Upper lobe of left lung (tissue), 6 donors: ENCODE data around the gene PLEK. TPM values are rescaled to one million over a fixed set of nuclear protein-coding genes. Genes with fewer than 3 reads are reported as not detected.

Source experiments
- ATAC-seq, 2 donors: fragments of 200-7000 bp; cut with Tn5 transposase; one replicate each; pipeline ENCODE4 v1.9.1; 2022; ENCODE audit warnings: mild to moderate bottlenecking in 2 of 2, moderate library complexity in 2 of 2; ENCODE audit not compliant: low FRiP score in 2 of 2
- DNase-seq, 2 donors: peaks; one replicate each; pipeline ENCODE4 v3.0.0-alpha.2; 2019 to 2020
- H3K27ac ChIP-seq, 4 donors: fragments of 200-600 bp; sonication (generic); one replicate each; pipeline ENCODE4 v1.5.1; 2016 to 2019
- H3K27me3 ChIP-seq, 4 donors: fragments of 200-600 bp; sonication (generic); one replicate each; pipeline ENCODE4 v1.5.1; 2017 to 2019
- H3K36me3 ChIP-seq, 4 donors: fragments of 200-600 bp; sonication (generic); one replicate each; pipeline ENCODE4 v1.5.1; 2016 to 2019
- H3K4me1 ChIP-seq, 4 donors: fragments of 200-600 bp; sonication (generic); one replicate each; pipeline ENCODE4 v1.5.1; 2018 to 2019
- H3K4me3 ChIP-seq, 4 donors: fragments of 200-600 bp; sonication (generic); one replicate each; pipeline ENCODE4 v1.5.1; 2017 to 2019; ENCODE audit warnings: mild to moderate bottlenecking in 2 of 4, moderate library complexity in 1 of 4
- H3K9me3 ChIP-seq, 4 donors: fragments of 200-600 bp; sonication (generic); one replicate each; pipeline ENCODE4 v1.5.1; 2018 to 2019
- EP300 ChIP-seq, 4 donors: sonication (generic); formaldehyde crosslinking; IDR thresholded peaks; one replicate each; pipeline ENCODE4 v1.5.1; 2017; ENCODE audit warnings: antibody characterized with exemption in 4 of 4, control low read depth in 2 of 4
- POLR2A ChIP-seq, 4 donors: fragments of 450-650 bp; IDR thresholded peaks; one replicate each; pipeline ENCODE4 v1.5.1; 2016 to 2017; ENCODE audit warnings: antibody characterized with exemption in 4 of 4, mild to moderate bottlenecking in 2 of 4
- POLR2AphosphoS5 ChIP-seq, 2 donors: sonication (generic); formaldehyde crosslinking; IDR thresholded peaks; one replicate each; pipeline ENCODE4 v1.5.1; 2017; ENCODE audit warnings: antibody characterized with exemption in 2 of 2
- WGBS, 2 donors: methylation state at CpG; one replicate each; pipeline ENCODE4 v1.1.5; 2017 to 2018; 5-methylcytosine and 5-hydroxymethylcytosine counted together
- total RNA-seq, 6 donors: library from RNA; depleted of rRNA in 4 of 6; stranded (reverse); fragments of >200 nt in 4 of 6; gene quantifications; one replicate each; pipeline versions ENCODE4 v1.1.0 to v1.2.1, GENCODE V29; 2016 to 2021
- TF ChIP-seq, protein P1 (sequence below), 6 experiments: fragments of 450-650 bp in 4 of 6; fragments of 200-600 bp in 2 of 6; sonication (generic) in 2 of 6; IDR thresholded peaks; one replicate each; pipeline ENCODE4 v1.5.1; 2016 to 2019; ENCODE audit warnings: antibody characterized with exemption in 6 of 6
- donor health status: DM: no; HTN: no; CAD: no; lungs with moderate emphysema.
- donor health status: DM: no; HTN: yes; CAD: no; lungs with severe emphysema.

The PLEK gene
- total RNA-seq, 6 donors from 2014 or later: 12.4 to 45.6 (median 17.0) TPM

DNA sequence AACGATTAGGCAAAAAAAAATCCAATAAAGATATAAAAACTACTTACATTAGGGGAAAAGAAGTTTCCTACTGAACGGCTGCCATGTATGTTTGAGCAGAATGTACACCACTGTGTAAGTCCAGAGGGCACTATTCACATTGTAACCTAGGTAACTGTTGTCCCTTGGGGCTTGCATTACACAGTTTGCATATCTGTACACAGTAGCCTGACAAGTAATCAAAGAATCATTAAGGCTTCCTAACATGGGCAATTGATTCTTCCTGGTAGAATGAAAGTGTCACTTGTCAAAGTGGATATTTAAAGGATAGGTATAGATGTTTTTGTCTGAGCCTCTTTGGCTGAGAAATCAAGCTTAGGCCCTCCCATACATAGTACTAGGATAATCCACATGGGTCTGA, 39.1 kb downstream of the PLEK start:
- Histone ChIP-seq H3K9me3 (no peaks in the 10 kb centered on the region), H3K27ac (no peak overlapping the region), H3K36me3 (no peaks in the 10 kb centered on the region), H3K27me3 (no peaks in the 10 kb centered on the region), H3K4me3 (no peak overlapping the region), H3K4me1 (no peaks in the 10 kb centered on the region)
- WGBS, 2 donors: 60 to 79% methylated on average over 2 of the region's 2 CpGs
- DNase-seq (no peak), ATAC-seq (no peak)
- TF ChIP-seq POLR2A (IDR thresholded peaks at IDR 0.05) (no peak), POLR2AphosphoS5 (IDR thresholded peaks at IDR 0.05) (no peak), EP300 (IDR thresholded peaks at IDR 0.05) (no peak)
- TF ChIP-seq, protein P1, sequence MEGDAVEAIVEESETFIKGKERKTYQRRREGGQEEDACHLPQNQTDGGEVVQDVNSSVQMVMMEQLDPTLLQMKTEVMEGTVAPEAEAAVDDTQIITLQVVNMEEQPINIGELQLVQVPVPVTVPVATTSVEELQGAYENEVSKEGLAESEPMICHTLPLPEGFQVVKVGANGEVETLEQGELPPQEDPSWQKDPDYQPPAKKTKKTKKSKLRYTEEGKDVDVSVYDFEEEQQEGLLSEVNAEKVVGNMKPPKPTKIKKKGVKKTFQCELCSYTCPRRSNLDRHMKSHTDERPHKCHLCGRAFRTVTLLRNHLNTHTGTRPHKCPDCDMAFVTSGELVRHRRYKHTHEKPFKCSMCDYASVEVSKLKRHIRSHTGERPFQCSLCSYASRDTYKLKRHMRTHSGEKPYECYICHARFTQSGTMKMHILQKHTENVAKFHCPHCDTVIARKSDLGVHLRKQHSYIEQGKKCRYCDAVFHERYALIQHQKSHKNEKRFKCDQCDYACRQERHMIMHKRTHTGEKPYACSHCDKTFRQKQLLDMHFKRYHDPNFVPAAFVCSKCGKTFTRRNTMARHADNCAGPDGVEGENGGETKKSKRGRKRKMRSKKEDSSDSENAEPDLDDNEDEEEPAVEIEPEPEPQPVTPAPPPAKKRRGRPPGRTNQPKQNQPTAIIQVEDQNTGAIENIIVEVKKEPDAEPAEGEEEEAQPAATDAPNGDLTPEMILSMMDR (IDR thresholded peaks at IDR 0.05): no peak

DNA sequence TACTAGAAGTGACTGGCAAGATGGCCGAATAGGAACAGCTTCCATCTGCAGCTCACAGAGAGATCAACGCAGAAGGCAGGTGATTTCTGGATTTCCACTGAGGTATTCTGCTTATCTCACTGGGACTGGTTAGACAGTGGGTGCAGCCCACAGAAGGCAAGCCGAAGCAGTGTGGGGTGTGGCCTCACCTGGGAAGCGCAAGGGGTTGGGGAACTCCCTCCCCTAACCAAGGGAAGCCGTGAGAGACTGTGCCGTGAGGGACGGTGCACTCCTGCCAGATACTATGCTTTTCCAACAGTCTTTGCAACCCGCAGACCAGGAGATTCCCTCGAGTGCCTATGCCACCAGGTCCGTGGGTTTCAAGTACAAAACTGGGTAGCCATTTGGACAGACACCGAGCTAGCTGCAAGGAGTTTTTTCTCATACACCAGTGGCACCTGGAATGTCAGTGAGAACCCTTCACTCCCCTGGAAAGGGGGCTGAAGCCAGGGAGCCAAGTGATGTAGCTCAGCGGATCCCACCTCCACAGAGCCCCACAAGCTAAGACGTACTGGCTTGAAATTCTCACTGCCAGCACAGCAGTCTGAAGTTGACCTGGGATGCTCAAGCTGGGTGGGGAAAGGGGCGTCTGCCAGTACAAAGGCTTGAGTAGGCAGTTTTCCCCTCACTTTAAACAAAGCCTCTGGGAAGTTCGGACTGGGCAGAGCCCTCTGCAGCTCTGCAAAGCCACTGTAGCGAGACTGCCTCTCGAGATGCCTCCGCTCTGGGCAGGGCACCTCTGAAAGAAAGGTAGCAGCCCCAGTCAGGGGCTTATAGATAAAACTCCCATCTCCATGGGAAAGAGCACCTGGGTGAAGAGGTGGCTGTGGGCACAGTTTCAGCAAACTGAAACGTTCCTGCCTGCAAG, 40.1 kb downstream of the PLEK start:
- no peaks in the 10 kb centered on the region for H3K36me3 ChIP-seq
- no peaks in the 10 kb centered on the region for H3K9me3 ChIP-seq
- TF ChIP-seq POLR2AphosphoS5 (IDR thresholded peaks at IDR 0.05): no peak
- TF ChIP-seq EP300 (IDR thresholded peaks at IDR 0.05): no peak
- TF ChIP-seq POLR2A (IDR thresholded peaks at IDR 0.05): no peak
- TF ChIP-seq, protein P1 (IDR thresholded peaks at IDR 0.05): no peak
- H3K4me3 ChIP-seq: no peak overlapping the region
- 56 to 70% methylated on average over 10 to 15 of the region's 19 CpGs for WGBS, 2 donors
- no peak for DNase-seq
- H3K27me3 ChIP-seq: no peaks in the 10 kb centered on the region
- no peak for ATAC-seq
- no peaks in the 10 kb centered on the region for H3K4me1 ChIP-seq
- H3K27ac ChIP-seq: no peak overlapping the region

DNA sequence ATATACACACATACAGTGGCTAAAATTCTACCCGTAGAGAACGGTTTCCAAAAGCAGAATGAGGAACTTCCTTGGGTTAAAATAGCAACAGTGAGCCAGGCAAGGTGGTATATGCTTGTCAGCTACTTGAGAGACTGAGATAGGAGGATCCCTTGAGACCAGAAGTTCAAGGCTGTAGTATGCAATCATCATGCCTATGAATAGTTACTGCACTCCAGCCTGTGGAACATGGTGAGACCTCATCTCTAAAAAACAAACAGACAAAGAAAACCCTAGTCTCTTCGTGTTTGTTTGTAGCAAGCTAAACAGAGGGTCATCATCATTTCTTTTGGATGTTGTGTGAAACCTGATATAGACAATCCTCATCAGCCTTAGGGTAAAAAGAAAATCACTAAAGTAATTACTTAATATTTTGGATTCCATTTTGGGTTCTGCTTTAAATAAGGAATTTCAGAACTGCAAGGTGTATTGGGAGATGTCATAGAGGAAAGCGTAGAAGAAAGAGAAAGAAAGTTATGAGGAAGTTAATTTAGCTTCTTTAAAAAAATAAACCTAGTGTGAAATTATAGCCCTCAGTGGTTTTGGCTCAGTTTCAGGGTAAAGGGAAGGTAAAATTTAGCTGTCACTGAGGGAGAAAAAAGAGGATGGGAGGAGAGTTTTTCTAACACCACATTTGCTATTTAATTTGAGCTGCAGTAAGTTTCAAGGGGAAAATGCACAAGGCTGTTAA, 46.5 kb downstream of the PLEK start:
- Histone ChIP-seq H3K4me3 (no peak overlapping the region), H3K36me3 (no peaks in the 10 kb centered on the region), H3K4me1 (peaks cover 0 to 10% (median 5%) of the 10 kb centered on the region in 4 donors), H3K9me3 (no peaks in the 10 kb centered on the region), H3K27ac (no peak overlapping the region), H3K27me3 (no peaks in the 10 kb centered on the region)
- TF ChIP-seq, protein P1 (IDR thresholded peaks at IDR 0.05): no peak
- TF ChIP-seq POLR2AphosphoS5 (IDR thresholded peaks at IDR 0.05) (no peak), EP300 (IDR thresholded peaks at IDR 0.05) (no peak), POLR2A (IDR thresholded peaks at IDR 0.05) (no peak)
- ATAC-seq (no peak), DNase-seq (no peak)
- WGBS, 2 donors: 53 to 61% methylated on average over 4 of the region's 4 CpGs

DNA sequence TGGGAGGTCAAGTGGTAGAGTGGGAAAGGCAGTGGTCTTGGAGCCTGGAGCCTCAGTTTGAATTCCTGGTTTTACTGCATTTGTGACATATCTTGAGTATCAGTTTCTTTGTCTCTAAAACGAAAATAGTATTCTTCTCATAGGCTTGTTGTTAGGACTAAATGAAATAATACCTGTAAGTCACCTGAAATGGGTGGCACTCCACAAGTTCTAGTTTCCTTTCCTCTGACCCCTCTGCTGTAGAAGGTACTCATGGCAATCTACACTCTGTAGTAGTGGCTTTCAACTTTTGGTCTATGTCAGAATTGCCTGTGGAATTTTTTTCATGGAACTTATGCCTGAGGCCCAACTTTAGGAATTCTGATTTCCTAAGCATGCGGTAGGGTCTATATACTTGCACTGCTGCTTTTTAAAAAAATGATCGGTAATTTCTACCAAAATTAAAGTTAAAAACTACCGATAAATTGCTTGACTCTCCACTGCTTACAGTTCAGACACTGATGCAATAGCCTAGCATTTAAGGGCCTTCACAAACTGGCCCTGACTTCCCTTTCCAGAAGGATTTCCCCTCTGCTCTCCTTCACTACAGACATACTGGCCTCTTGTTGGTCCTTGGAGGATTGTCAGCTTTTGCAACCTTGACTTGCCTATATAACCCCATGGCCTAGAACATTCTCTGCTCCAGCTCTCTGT, 47.2 kb downstream of the PLEK start:
- H3K27me3 ChIP-seq: no peaks in the 10 kb centered on the region
- no peaks in the 10 kb centered on the region for H3K9me3 ChIP-seq
- H3K36me3 ChIP-seq: no peaks in the 10 kb centered on the region
- no peak overlapping the region for H3K27ac ChIP-seq
- TF ChIP-seq POLR2A (IDR thresholded peaks at IDR 0.05) (no peak), POLR2AphosphoS5 (IDR thresholded peaks at IDR 0.05) (no peak), EP300 (IDR thresholded peaks at IDR 0.05) (no peak)
- TF ChIP-seq, protein P1 (IDR thresholded peaks at IDR 0.05): no peak
- H3K4me1 ChIP-seq: peaks cover 0 to 10% (median 5%) of the 10 kb centered on the region in 4 donors
- no peak overlapping the region for H3K4me3 ChIP-seq
- 53 to 57% methylated on average over 4 of the region's 4 CpGs for WGBS, 2 donors
- no peak for DNase-seq
- peak in 1 of 2 donors; percentile 54 for ATAC-seq
